Cortex of kidney (tissue), 1 donor: ENCODE data around the gene CD7.

Source experiments
- DNase-seq: peaks from one replicate; lab custom pipeline; 2025; lab: John Stamatoyannopoulos, UW

The CD7 gene

GRCh38 chr17:82328141-82328993 is 11.0 kb upstream of the CD7 start:
- no peak for DNase-seq

GRCh38 chr17:82327757-82328140 is 10.3 kb upstream of the CD7 start:
- no peak for DNase-seq

- DNase-seq: no peak
Measured at GRCh38 chr17:82327289-82327688, 9.9 kb upstream of the CD7 start.

- no peak for DNase-seq
Measured at GRCh38 chr17:82325286-82326180, 8.1 kb upstream of the CD7 start.

GRCh38 chr17:82324566-82325285 is 7.3 kb upstream of the CD7 start:
- DNase-seq: no peak

GRCh38 chr17:82323514-82324234 is 6.3 kb upstream of the CD7 start:
- no peak for DNase-seq

GRCh38 chr17:82322526-82323453 is 5.4 kb upstream of the CD7 start:
- DNase-seq: no peak

GRCh38 chr17:82321947-82322466 is 4.6 kb upstream of the CD7 start:
- DNase-seq: no peak

GRCh38 chr17:82320956-82321927 is 3.8 kb upstream of the CD7 start:
- no peak for DNase-seq

GRCh38 chr17:82320140-82320840 is 2.9 kb upstream of the CD7 start:
- no peak for DNase-seq

- no peak for DNase-seq
Measured at GRCh38 chr17:82319619-82320062, 2.2 kb upstream of the CD7 start.

GRCh38 chr17:82318772-82319606 is 1.6 kb upstream of the CD7 start:
- no peak for DNase-seq

- DNase-seq: no peak
Measured at GRCh38 chr17:82318169-82318498, 726 bp upstream of the CD7 start.

GRCh38 chr17:82316651-82317393 is 586 bp downstream of the CD7 start:
- no peak for DNase-seq

GRCh38 chr17:82315703-82316358 is 1.6 kb downstream of the CD7 start:
- no peak for DNase-seq
